B cell (primary cell): Measurements from ENCODE around the gene GRID1. TPM values are rescaled to one million over a fixed set of nuclear protein-coding genes. Genes with fewer than 3 reads are reported as not detected.

ENCODE experiments used
- ATAC-seq: fragments of 200-7000 bp; cut with Tn5 transposase; one replicate; pipeline ENCODE4 v1.10.0; 2021; ENCODE audit warnings: low read depth, mild to moderate bottlenecking, moderate number of reproducible peaks, moderate library complexity
- CTCF ChIA-PET: fragments of 350-600 bp; sonication (Branson Sonifier 250); formaldehyde crosslinking; loops from one replicate; lab custom pipeline; 2021; ENCODE audit warnings: antibody characterized with exemption, inconsistent platforms; lab: Charles Lee
- POLR2A ChIA-PET: fragments of 350-600 bp; sonication (Branson Sonifier 250); formaldehyde crosslinking; loops from one replicate; lab custom pipeline; 2021; ENCODE audit warnings: antibody characterized with exemption; lab: Charles Lee
- DNase-seq: peaks from one replicate; pipeline ENCODE4 v3.0.0; 2013
- H2AFZ ChIP-seq: 2 replicates; pipeline ENCODE4 v1.6.1; 2012; ENCODE audit warnings: mild to moderate bottlenecking, low read depth, low read length; ENCODE audit not compliant: insufficient read depth, poor library complexity, severe bottlenecking
- H3K27ac ChIP-seq, 2 donors: 1 replicate in 1 of 2; 2 replicates in 1 of 2; pipeline ENCODE4 v1.5.1; 2012 to 2013; ENCODE audit warnings: low read length in 2 of 2, mild to moderate bottlenecking in 2 of 2, moderate library complexity in 1 of 2
- H3K27me3 ChIP-seq, 4 experiments: fragments of 200-600 bp in 1 of 4; sonication (generic) in 1 of 4; replicated peaks in 1 of 4; 1 replicate in 2 of 4; 2 replicates in 2 of 4; pipeline versions ENCODE4 v1.6.1 to v1.7.0; 2013 to 2016; ENCODE audit warnings: low read length in 3 of 4, mild to moderate bottlenecking in 2 of 4, mixed read lengths in 1 of 4, moderate library complexity in 1 of 4; ENCODE audit not compliant: insufficient read depth in 4 of 4, control insufficient read depth in 3 of 4; ENCODE audit errors: control extremely low read depth in 1 of 4
- H3K36me3 ChIP-seq, 2 experiments: replicated peaks in 1 of 2; 1 replicate in 1 of 2; 2 replicates in 1 of 2; pipeline versions ENCODE4 v1.6.1 to v1.7.1; 2013; ENCODE audit warnings: low read length in 1 of 2; ENCODE audit not compliant: insufficient read depth in 2 of 2, control insufficient read depth in 1 of 2; ENCODE audit errors: control extremely low read depth in 1 of 2, extremely low read depth in 1 of 2
- H3K4me1 ChIP-seq, 2 donors: fragments of 200-600 bp in 1 of 2; sonication (generic) in 1 of 2; 1 replicate in 1 of 2; 2 replicates in 1 of 2; pipeline versions ENCODE4 v1.5.1 to v1.6.1; 2013 to 2017; ENCODE audit warnings: low read length in 2 of 2; ENCODE audit not compliant: control insufficient read depth in 2 of 2, insufficient read depth in 2 of 2
- H3K4me2 ChIP-seq: replicated peaks from 2 replicates; pipeline ENCODE3; 2012; ENCODE audit warnings: mild to moderate bottlenecking, low read depth, low read length; ENCODE audit not compliant: poor library complexity, severe bottlenecking
- H3K4me3 ChIP-seq, 5 experiments: fragments of 200-600 bp in 1 of 5; sonication (generic) in 1 of 5; 1 replicate in 3 of 5; 2 replicates in 2 of 5; pipeline versions ENCODE4 v1.5.1 to v1.7.0; 2011 to 2016; ENCODE audit warnings: low read length in 4 of 5, mild to moderate bottlenecking in 4 of 5, low read depth in 2 of 5, control low read depth in 1 of 5, moderate library complexity in 1 of 5; ENCODE audit not compliant: insufficient read depth in 1 of 5; ENCODE audit errors: control extremely low read depth in 1 of 5, extremely low read depth in 1 of 5
- H3K79me2 ChIP-seq: fragments of 200-600 bp; sonication (generic); one replicate; pipeline ENCODE4 v1.6.0; 2016; ENCODE audit warnings: low read length; ENCODE audit not compliant: control insufficient read depth, insufficient read depth
- H3K9ac ChIP-seq: fragments of 200-600 bp; sonication (generic); 2 replicates; pipeline ENCODE4 v1.6.1; 2017; ENCODE audit warnings: mild to moderate bottlenecking, low read length, moderate library complexity
- H3K9me3 ChIP-seq, 3 donors: one replicate each; pipeline versions ENCODE4 v1.6.1 to v1.7.1; 2013; ENCODE audit warnings: low read length in 2 of 3; ENCODE audit not compliant: control insufficient read depth in 2 of 3, insufficient read depth in 1 of 3; ENCODE audit errors: control extremely low read depth in 1 of 3
- H4K20me1 ChIP-seq: 2 replicates; pipeline ENCODE4 v1.6.0; 2012; ENCODE audit warnings: mild to moderate bottlenecking, low read length; ENCODE audit not compliant: insufficient read depth, control insufficient read depth, poor library complexity, severe bottlenecking
- H3K27ac Mint-ChIP-seq: one replicate; pipeline ENCODE4 v1.8.0; 2021; ENCODE audit warnings: mixed read lengths
- H3K27me3 Mint-ChIP-seq: one replicate; pipeline ENCODE4 v1.8.0; 2021; ENCODE audit warnings: mixed read lengths
- H3K4me1 Mint-ChIP-seq: one replicate; pipeline ENCODE4 v1.8.0; 2021; ENCODE audit warnings: mixed read lengths
- H3K4me3 Mint-ChIP-seq: one replicate; pipeline ENCODE4 v1.8.0; 2021; ENCODE audit warnings: mixed read lengths
- H3K9me3 Mint-ChIP-seq: one replicate; pipeline ENCODE4 v1.8.0; 2022; ENCODE audit warnings: mixed read lengths; ENCODE audit not compliant: insufficient read depth
- CTCF ChIP-seq: fragments of 200-600 bp; IDR thresholded peaks from one replicate; pipeline ENCODE4 v1.8.0; 2022; ENCODE audit warnings: antibody characterized with exemption, mild to moderate bottlenecking
- EZH2 ChIP-seq: IDR thresholded peaks from 2 replicates; pipeline ENCODE4 v1.6.1; 2012; ENCODE audit warnings: borderline replicate concordance, low read depth, mild to moderate bottlenecking, moderate library complexity, low read length; ENCODE audit not compliant: insufficient read depth, poor library complexity, severe bottlenecking
- WGBS: methylation state at CpG from one replicate; pipeline ENCODE4 v1.1.5; 2013; ENCODE audit warnings: missing lambda C conversion rate; ENCODE audit not compliant: insufficient coverage; 5-methylcytosine and 5-hydroxymethylcytosine counted together
- intact Hi-C: fragments of 100-400 bp; cut with micrococcal nuclease; formaldehyde crosslinking; loops from one replicate; pipeline ENCODE4 v1.10.0; 2022
- polyA plus RNA-seq: library from polyadenylated mRNA; depleted of rRNA; stranded (reverse); fragments of >200 nt; gene quantifications from 2 replicates; pipeline ENCODE4 v1.2.3, GENCODE V29; 2012
- total RNA-seq, 2 donors: library from RNA; stranded (reverse); fragments of 120-200 nt in 1 of 2; gene quantifications; 1 replicate in 1 of 2; 2 replicates in 1 of 2; pipeline versions ENCODE4 v1.2.3 to v1.2.4, GENCODE V29; 2013 to 2022

GRID1 gene
- total and polyA plus RNA-seq, 2 donors (not counting 1 experiment from before 2014, with no cell fraction given) = not detected

GRCh38 chr10:86229376-86229775 is 137.2 kb downstream of the GRID1 start:
- Histone ChIP-seq H3K79me2 (no peaks in the 10 kb centered on the region), H3K9ac (no peak overlapping the region), H3K27ac (no peak overlapping the region), H2AFZ (no peak overlapping the region), H3K4me3 (no peak overlapping the region), H3K4me1 (no peaks in the 10 kb centered on the region), H4K20me1 (no peaks in the 10 kb centered on the region), H3K27me3 (peaks cover 0 to 4% (median 0%) of the 10 kb centered on the region in 4 experiments), H3K9me3 (no peaks in the 10 kb centered on the region), H3K4me2 (no peak overlapping the region), H3K36me3 (no peaks in the 10 kb centered on the region)
- Mint-ChIP-seq H3K4me1 (no peaks in the 10 kb centered on the region), H3K27me3 (no peaks in the 10 kb centered on the region), H3K9me3 (no peaks in the 10 kb centered on the region), H3K27ac (no peak overlapping the region), H3K4me3 (no peak overlapping the region)
- no peak for ATAC-seq
- WGBS = 92% methylated on average over 5 of the region's 7 CpGs
- POLR2A ChIA-PET = no interaction called here
- intact Hi-C loops = no loop called here
- DNase-seq = no peak
- CTCF ChIA-PET = no interaction called here
- TF ChIP-seq EZH2 = no peak

GRCh38 chr10:86227501-86228258 is 138.9 kb downstream of the GRID1 start:
- 90% methylated on average over 4 of the region's 6 CpGs for WGBS
- no peak overlapping the region for H3K4me2 ChIP-seq
- H3K27me3 ChIP-seq = no peaks in the 10 kb centered on the region
- Mint-ChIP-seq H3K27ac (no peak overlapping the region), H3K4me3 (no peak overlapping the region), H3K4me1 (no peaks in the 10 kb centered on the region), H3K27me3 (no peaks in the 10 kb centered on the region), H3K9me3 (no peaks in the 10 kb centered on the region)
- intact Hi-C loops = no loop called here
- DNase-seq (no peak), ATAC-seq (no peak)
- no peak overlapping the region for H3K27ac ChIP-seq
- ChIA-PET CTCF (no interaction called here), POLR2A (no interaction called here)
- no peaks in the 10 kb centered on the region for H3K79me2 ChIP-seq
- no peaks in the 10 kb centered on the region for H3K36me3 ChIP-seq
- no peak overlapping the region for H2AFZ ChIP-seq
- no peak overlapping the region for H3K9ac ChIP-seq
- no peaks in the 10 kb centered on the region for H3K4me1 ChIP-seq
- no peaks in the 10 kb centered on the region for H4K20me1 ChIP-seq
- TF ChIP-seq EZH2 = no peak
- no peak for TF ChIP-seq CTCF
- H3K4me3 ChIP-seq = no peak overlapping the region
- no peaks in the 10 kb centered on the region for H3K9me3 ChIP-seq
